ENCODE results near the gene SGCG.

The SGCG gene

GRCh38 chr13:23321535-23322241, 140.9 kb downstream of the SGCG start:
- no peak for DNase-seq (ENCODE audit: low read depth, low spot score)
- H3K4me3 ChIP-seq (ENCODE audit: low read length), result no peak overlapping the region

GRCh38 chr13:23322353-23323336, 141.9 kb downstream of the SGCG start:
- no peak for DNase-seq (ENCODE audit: low read depth, low spot score)
- H3K4me3 ChIP-seq (ENCODE audit: low read length), result no peak overlapping the region

- H3K4me3 ChIP-seq (ENCODE audit: low read length), result no peak overlapping the region
- DNase-seq (ENCODE audit: low read depth, low spot score), result no peak
Observed at GRCh38 chr13:23323946-23324709, 143.3 kb downstream of the SGCG start.

GRCh38 chr13:23325191-23325590, 144.4 kb downstream of the SGCG start:
- no peak for DNase-seq (ENCODE audit: low read depth, low spot score)
- no peak overlapping the region for H3K4me3 ChIP-seq (ENCODE audit: low read length)

GRCh38 chr13:23330356-23330755, 149.6 kb downstream of the SGCG start:
- DNase-seq (ENCODE audit: low read depth, low spot score), result no peak
- H3K4me3 ChIP-seq (ENCODE audit: low read length), result no peak overlapping the region

- no peak overlapping the region for H3K4me3 ChIP-seq (ENCODE audit: low read length)
- DNase-seq (ENCODE audit: low read depth, low spot score), result no peak
Observed at GRCh38 chr13:23339225-23339624, 158.4 kb downstream of the SGCG start.

- no peak overlapping the region for H3K4me3 ChIP-seq (ENCODE audit: low read length)
- DNase-seq (ENCODE audit: low read depth, low spot score), result no peak
Observed at GRCh38 chr13:23344931-23345595, 164.3 kb downstream of the SGCG start.

- no peak for DNase-seq (ENCODE audit: low read depth, low spot score)
- no peak overlapping the region for H3K4me3 ChIP-seq (ENCODE audit: low read length)
Observed at GRCh38 chr13:23347601-23348000, 166.8 kb downstream of the SGCG start.

GRCh38 chr13:23348262-23349127, 167.7 kb downstream of the SGCG start:
- no peak overlapping the region for H3K4me3 ChIP-seq (ENCODE audit: low read length)
- no peak for DNase-seq (ENCODE audit: low read depth, low spot score)

- DNase-seq (ENCODE audit: low read depth, low spot score), result no peak
- H3K4me3 ChIP-seq (ENCODE audit: low read length), result no peak overlapping the region
Observed at GRCh38 chr13:23349161-23349897, 168.6 kb downstream of the SGCG start.

- no peak for DNase-seq (ENCODE audit: low read depth, low spot score)
- H3K4me3 ChIP-seq (ENCODE audit: low read length), result no peak overlapping the region
Observed at GRCh38 chr13:23350009-23350408, 169.2 kb downstream of the SGCG start.

- H3K4me3 ChIP-seq (ENCODE audit: low read length), result no peak overlapping the region
- no peak for DNase-seq (ENCODE audit: low read depth, low spot score)
Observed at GRCh38 chr13:23352161-23352560, 171.4 kb downstream of the SGCG start.

GRCh38 chr13:23354520-23354919, 173.7 kb downstream of the SGCG start:
- H3K4me3 ChIP-seq (ENCODE audit: low read length), result no peak overlapping the region
- DNase-seq (ENCODE audit: low read depth, low spot score), result no peak

GRCh38 chr13:23356368-23356767, 175.6 kb downstream of the SGCG start:
- H3K4me3 ChIP-seq (ENCODE audit: low read length), result no peak overlapping the region
- no peak for DNase-seq (ENCODE audit: low read depth, low spot score)

GRCh38 chr13:23357349-23357748, 176.6 kb downstream of the SGCG start:
- DNase-seq (ENCODE audit: low read depth, low spot score), result no peak
- no peak overlapping the region for H3K4me3 ChIP-seq (ENCODE audit: low read length)

GRCh38 chr13:23359882-23360281, 179.1 kb downstream of the SGCG start:
- no peak overlapping the region for H3K4me3 ChIP-seq (ENCODE audit: low read length)
- DNase-seq (ENCODE audit: low read depth, low spot score), result no peak

GRCh38 chr13:23365652-23366051, 184.9 kb downstream of the SGCG start:
- H3K4me3 ChIP-seq (ENCODE audit: low read length), result no peak overlapping the region
- DNase-seq (ENCODE audit: low read depth, low spot score), result no peak

- H3K4me3 ChIP-seq (ENCODE audit: low read length), result no peak overlapping the region
- no peak for DNase-seq (ENCODE audit: low read depth, low spot score)
Observed at GRCh38 chr13:23367907-23368306, 187.1 kb downstream of the SGCG start.

Measured in Jurkat, Clone E6-1 (cell line).